Activated naive CD8-positive, alpha-beta T cell treated with anti-CD3 and anti-CD28 coated beads, Interleukin-2, amount 10 ng/mL, durations not matched to agents 7 days and 5 days (primary cell): ENCODE data around the gene SOX12. TPM values are rescaled to one million over a fixed set of nuclear protein-coding genes. Genes with fewer than 3 reads are reported as not detected.

ENCODE experiments used
- ATAC-seq: fragments of 150-1000 bp; cut with Tn5 transposase; one replicate; pipeline ENCODE4 v1.10.0; 2021; ENCODE audit warnings: low read depth, moderate library complexity
- POLR2A ChIA-PET: fragments of 350-600 bp; sonication (Branson Sonifier 250); formaldehyde crosslinking; loops from one replicate; lab custom pipeline; 2021; ENCODE audit warnings: antibody characterized with exemption; lab: Charles Lee
- DNase-seq: peaks from one replicate; pipeline ENCODE4 v3.0.0; 2021
- H3K27ac Mint-ChIP-seq: one replicate; pipeline ENCODE4 v1.8.0; 2022; ENCODE audit warnings: mild to moderate bottlenecking, mixed read lengths
- H3K27me3 Mint-ChIP-seq: one replicate; pipeline ENCODE4 v1.8.0; 2022; ENCODE audit warnings: mild to moderate bottlenecking, moderate library complexity, mixed read lengths
- H3K36me3 Mint-ChIP-seq: one replicate; pipeline ENCODE4 v1.8.0; 2021; ENCODE audit warnings: mild to moderate bottlenecking, mixed read lengths
- H3K4me1 Mint-ChIP-seq: one replicate; pipeline ENCODE4 v1.8.0; 2021; ENCODE audit warnings: mixed read lengths
- H3K4me3 Mint-ChIP-seq: one replicate; pipeline ENCODE4 v1.8.0; 2022; ENCODE audit warnings: mild to moderate bottlenecking, moderate library complexity, mixed read lengths
- H3K9me3 Mint-ChIP-seq: one replicate; pipeline ENCODE4 v1.8.0; 2021; ENCODE audit warnings: mixed read lengths
- total RNA-seq, 2 experiments: library from RNA; stranded (reverse); gene quantifications; one replicate each; pipeline ENCODE4 v1.2.3, GENCODE V29; 2021

The SOX12 gene
- total RNA-seq, 2 experiments from 2014 or later = 10.1 to 10.6 TPM

DNA sequence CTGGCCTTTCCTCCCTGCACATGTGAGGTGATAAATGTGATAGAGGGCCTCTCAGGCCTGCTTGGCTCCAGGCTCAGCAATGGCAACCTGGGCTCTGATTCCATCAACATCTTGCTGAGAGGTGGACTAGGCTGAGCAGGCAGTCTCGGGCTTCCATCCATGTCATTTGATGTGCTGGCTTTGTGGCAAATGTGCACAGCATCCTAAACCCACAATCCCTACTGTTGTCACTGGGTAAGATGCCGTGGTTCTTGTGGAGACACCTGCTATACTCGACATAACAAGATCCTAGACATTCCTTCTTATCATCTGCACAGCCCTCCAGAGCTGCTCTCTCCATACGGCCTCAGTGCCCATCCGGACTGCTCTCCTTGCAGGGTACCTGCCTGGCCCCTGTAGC lies 30.8 kb upstream of the SOX12 start:
- H3K27me3 Mint-ChIP-seq = no peaks in the 10 kb centered on the region
- no peak overlapping the region for H3K27ac Mint-ChIP-seq
- no peak overlapping the region for H3K4me3 Mint-ChIP-seq
- H3K9me3 Mint-ChIP-seq = no peaks in the 10 kb centered on the region
- DNase-seq (no peak), ATAC-seq (no peak)
- H3K36me3 Mint-ChIP-seq = peaks cover 11% of the 10 kb centered on the region
- peaks cover 26% of the 10 kb centered on the region for H3K4me1 Mint-ChIP-seq
- POLR2A ChIA-PET = interaction anchor here (7.8 kb wide), 1 partner anchor 30 kb away, joined by 84 read pairs; the partner anchor contains the start of gene SOX12

DNA sequence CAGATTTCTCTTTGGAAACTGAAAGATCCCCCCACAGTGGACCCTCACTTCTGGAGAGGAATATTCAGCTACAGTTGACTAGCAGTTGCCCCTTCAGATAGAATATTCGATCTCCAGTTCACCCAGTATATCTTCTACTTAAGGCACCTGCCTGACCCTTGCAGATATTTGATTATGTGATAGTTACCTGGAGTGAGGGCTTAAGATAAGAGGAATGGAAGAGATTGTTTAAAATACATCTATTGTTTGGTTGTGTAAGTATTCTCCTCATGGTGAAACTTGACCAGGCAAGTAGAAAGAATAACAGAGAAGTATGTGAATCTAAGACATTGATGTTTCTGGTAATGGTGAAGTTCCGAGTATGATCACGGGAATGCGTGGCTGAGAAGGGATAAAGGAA lies 29.5 kb upstream of the SOX12 start:
- no peaks in the 10 kb centered on the region for H3K27me3 Mint-ChIP-seq
- POLR2A ChIA-PET = interaction anchor here (0.6 to 7.8 kb wide), 3 partner anchors 13 to 205 kb away, joined by 3 to 84 read pairs (median 32); partner anchors contain the start of gene SOX12
- peaks cover 16% of the 10 kb centered on the region for H3K36me3 Mint-ChIP-seq
- peak overlapping the region; percentile 97 for H3K4me3 Mint-ChIP-seq
- DNase-seq (no peak), ATAC-seq (no peak)
- peak overlapping the region; percentile 99 for H3K27ac Mint-ChIP-seq
- peaks cover 32% of the 10 kb centered on the region for H3K4me1 Mint-ChIP-seq
- H3K9me3 Mint-ChIP-seq = no peaks in the 10 kb centered on the region

DNA sequence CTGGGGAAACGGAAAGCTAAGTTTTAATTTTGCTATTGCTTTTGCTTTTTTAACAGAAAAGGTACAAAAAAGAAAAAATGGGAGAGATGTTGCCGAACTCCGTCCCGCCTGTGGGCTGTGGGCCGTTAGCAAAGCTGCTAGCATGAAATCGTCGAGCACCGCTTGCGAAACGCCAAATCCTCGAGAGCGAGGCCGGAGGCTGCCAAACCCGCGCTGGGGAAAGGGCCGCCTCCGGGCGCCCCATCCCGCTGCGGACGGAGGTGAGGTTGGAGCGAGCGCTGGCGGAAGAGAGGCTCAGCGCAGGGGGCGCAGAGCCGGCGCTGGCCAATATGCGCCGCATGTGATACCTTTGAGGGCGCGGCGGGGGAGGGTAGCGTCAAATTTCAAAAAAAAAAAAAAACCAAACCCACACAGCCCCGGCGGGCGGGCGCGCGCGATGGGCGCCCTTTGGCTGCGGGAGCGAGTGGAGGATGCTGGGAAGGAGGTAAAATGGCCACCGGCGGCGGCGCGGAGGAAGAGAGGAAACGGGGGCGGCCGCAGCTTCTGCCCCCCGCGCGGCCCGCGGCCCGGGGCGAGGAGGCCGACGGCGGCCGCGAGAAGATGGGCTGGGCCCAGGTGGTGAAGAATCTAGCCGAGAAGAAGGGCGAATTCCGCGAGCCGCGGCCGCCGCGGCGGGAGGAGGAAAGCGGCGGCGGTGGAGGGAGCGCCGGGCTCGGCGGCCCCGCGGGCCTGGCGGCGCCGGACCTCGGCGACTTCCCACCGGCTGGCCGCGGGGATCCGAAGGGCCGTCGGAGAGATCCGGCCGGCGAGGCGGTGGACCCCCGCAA lies 28.0 kb upstream of the SOX12 start, which contains the start of gene ZCCHC3:
Gene ZCCHC3, plus strand, starts transcription at position 473 of the 827 bp plus-strand sequence. Its CDS starts 17 bp downstream, at position 490.
- POLR2A ChIA-PET = interaction anchor here (0.9 to 7.8 kb wide), 15 partner anchors 10 to 246 kb away, joined by 3 to 84 read pairs (median 4); partner anchors contain the start of genes CSNK2A1 and SOX12
- peaks cover 26% of the 10 kb centered on the region for H3K36me3 Mint-ChIP-seq
- peak; percentile 88 for ATAC-seq
- no peaks in the 10 kb centered on the region for H3K27me3 Mint-ChIP-seq
- peaks cover 39% of the 10 kb centered on the region for H3K4me1 Mint-ChIP-seq
- no peaks in the 10 kb centered on the region for H3K9me3 Mint-ChIP-seq
- peak; percentile 90 for DNase-seq
- H3K4me3 Mint-ChIP-seq = peak within 1 kb of the TSS; percentile 98
- peak within 1 kb of the TSS; percentile 99 for H3K27ac Mint-ChIP-seq

DNA sequence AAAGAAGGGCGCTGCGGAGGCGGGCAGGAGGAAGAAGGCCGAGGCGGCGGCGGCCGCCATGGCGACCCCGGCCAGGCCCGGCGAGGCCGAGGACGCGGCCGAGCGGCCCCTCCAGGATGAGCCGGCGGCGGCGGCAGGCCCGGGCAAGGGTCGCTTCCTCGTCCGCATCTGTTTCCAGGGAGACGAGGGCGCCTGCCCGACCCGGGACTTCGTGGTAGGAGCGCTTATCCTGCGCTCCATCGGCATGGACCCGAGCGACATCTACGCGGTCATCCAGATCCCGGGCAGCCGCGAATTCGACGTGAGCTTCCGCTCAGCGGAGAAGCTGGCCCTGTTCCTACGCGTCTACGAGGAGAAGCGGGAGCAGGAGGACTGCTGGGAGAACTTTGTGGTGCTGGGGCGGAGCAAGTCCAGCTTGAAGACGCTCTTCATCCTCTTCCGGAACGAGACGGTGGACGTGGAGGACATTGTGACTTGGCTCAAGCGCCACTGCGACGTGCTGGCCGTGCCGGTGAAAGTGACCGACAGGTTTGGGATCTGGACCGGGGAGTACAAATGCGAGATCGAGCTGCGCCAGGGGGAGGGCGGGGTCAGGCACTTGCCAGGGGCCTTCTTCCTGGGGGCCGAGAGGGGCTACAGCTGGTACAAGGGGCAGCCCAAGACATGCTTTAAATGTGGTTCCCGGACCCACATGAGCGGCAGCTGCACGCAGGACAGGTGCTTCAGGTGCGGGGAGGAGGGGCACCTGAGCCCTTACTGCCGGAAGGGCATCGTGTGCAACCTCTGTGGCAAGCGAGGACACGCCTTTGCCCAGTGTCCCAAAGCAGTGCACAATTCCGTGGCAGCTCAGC lies 27.2 kb upstream of the SOX12 start:
- no peaks in the 10 kb centered on the region for H3K27me3 Mint-ChIP-seq
- H3K27ac Mint-ChIP-seq = peak overlapping the region; percentile 98
- ATAC-seq (peak; percentile 28), DNase-seq (peak; percentile 71)
- H3K9me3 Mint-ChIP-seq = no peaks in the 10 kb centered on the region
- POLR2A ChIA-PET = interaction anchor here (1.1 to 7.8 kb wide), 8 partner anchors 10 to 109 kb away, joined by 3 to 84 read pairs (median 4); partner anchors contain the start of gene SOX12
- peak overlapping the region; percentile 98 for H3K4me3 Mint-ChIP-seq
- H3K36me3 Mint-ChIP-seq = peaks cover 30% of the 10 kb centered on the region
- H3K4me1 Mint-ChIP-seq = peaks cover 37% of the 10 kb centered on the region

DNA sequence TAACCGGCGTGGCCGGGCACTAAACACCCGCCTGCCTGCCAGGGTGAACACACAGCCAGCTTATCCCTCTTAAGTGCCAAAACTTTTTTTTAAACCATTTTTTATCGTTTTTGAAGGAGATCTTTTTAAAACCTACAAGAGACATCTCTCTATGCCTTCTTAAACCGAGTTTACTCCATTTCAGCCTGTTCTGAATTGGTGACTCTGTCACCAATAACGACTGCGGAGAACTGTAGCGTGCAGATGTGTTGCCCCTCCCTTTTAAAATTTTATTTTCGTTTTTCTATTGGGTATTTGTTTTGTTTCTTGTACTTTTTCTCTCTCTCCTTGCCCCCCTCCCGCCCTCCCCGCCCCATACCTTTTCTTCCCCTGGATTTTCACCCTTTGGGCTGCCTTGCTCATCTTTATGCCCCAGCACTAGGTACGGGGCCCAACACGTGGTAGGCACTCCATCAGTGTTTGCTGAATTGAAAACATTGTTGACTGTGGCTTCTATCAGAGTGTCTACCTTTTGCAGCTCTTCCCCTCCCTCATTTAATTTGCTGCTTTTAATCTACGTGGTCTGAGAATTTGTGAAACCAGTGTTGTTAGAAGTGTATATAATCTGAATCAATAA lies 26.5 kb upstream of the SOX12 start:
- Mint-ChIP-seq H3K9me3 (no peaks in the 10 kb centered on the region), H3K4me3 (peak overlapping the region; percentile 98), H3K4me1 (peaks cover 37% of the 10 kb centered on the region), H3K36me3 (peaks cover 31% of the 10 kb centered on the region), H3K27me3 (no peaks in the 10 kb centered on the region), H3K27ac (peak overlapping the region; percentile 98)
- DNase-seq (no peak), ATAC-seq (no peak)
- POLR2A ChIA-PET = interaction anchor here (0.9 to 7.8 kb wide), 4 partner anchors 10 to 32 kb away, joined by 3 to 84 read pairs (median 18); partner anchors contain the start of gene SOX12

DNA sequence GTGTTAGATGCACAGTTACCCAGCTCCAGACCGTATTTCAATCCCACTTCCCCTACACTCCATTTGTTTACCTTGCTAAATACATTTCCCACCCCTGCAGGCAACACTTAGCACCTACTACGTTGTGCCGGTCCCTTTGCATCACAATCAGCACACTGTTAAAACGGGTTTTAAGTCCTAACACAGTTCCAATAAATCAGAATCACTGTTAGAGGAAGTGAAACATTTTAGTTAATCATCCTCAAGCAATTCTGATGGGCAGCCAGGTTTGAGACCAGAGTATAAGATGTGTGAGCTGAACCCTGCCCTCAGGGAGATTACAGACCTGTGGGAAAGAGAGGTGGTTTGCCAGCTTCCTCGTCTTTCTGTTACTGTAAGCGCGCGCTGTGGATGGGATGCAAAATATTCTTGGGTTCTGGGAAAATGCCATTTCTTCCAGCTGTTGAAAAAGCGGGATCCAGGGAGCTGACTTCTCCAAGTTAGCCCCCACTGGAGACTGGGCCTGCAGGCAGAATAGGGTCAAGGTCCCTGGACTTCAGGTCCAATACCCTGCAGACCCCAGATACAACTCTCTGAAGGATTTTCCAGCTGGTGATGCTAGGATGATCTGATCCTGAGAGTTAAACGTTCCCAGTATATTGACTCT lies 24.9 kb upstream of the SOX12 start:
- H3K4me1 Mint-ChIP-seq = peaks cover 34% of the 10 kb centered on the region
- POLR2A ChIA-PET = interaction anchor here (5.0 to 7.8 kb wide), 2 partner anchors 9 to 24 kb away, joined by 32 to 84 read pairs; partner anchors contain the start of gene SOX12
- ATAC-seq = no peak
- DNase-seq = no peak
- no peaks in the 10 kb centered on the region for H3K27me3 Mint-ChIP-seq
- peak overlapping the region; percentile 98 for H3K4me3 Mint-ChIP-seq
- H3K36me3 Mint-ChIP-seq = peaks cover 32% of the 10 kb centered on the region
- H3K27ac Mint-ChIP-seq = no peak overlapping the region
- H3K9me3 Mint-ChIP-seq = no peaks in the 10 kb centered on the region

DNA sequence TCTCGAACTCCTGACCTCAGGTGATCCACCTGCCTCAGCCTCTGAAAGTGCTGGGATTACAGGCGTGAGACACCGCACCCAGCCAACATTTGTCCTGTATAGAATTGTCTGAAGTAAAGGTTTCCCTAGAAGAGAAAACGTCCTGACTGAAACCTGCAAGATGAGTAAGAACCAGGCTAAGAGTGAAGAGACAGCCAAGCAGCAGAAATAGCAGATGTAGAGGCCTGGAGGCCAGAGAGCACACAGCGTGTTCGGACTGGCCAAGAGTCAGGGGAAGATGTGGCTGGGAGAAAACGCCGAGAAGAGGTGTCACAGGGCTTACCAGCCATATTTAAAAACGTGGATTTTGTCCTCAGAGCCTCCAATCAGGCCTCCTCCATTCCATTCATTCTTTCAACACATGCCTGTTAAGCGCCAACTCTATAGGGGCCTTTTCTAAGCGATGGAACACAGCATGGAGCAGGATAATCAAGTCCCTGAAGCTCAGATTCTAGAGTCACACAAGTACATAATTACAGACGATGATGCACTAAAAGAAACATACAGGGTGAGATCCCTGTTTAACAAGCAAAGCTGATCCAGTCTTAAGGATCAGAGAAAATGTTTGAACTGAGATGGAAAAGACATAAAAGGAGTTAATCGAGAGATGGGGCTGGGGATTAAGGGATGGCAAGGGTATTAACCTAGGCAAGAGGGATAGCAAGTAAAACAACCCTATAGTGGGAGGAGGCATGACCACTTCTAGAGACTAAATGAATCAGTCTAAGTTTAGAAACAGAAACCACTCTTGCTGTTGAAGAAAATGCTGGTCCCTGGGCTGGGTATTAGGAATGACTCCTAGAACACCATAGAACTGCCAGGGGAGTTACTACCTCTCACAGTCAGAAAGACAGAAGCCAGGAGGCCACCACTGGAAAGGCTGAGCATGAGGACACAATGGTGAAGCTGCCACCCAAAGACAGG lies 23.2 kb upstream of the SOX12 start:
- ATAC-seq (no peak), DNase-seq (no peak)
- Mint-ChIP-seq H3K27me3 (no peaks in the 10 kb centered on the region), H3K9me3 (no peaks in the 10 kb centered on the region), H3K4me3 (no peak overlapping the region), H3K4me1 (peaks cover 25% of the 10 kb centered on the region), H3K36me3 (peaks cover 32% of the 10 kb centered on the region), H3K27ac (no peak overlapping the region)
- POLR2A ChIA-PET = interaction anchor here (1.1 to 7.8 kb wide), 2 partner anchors 22 kb away, joined by 3 to 84 read pairs; partner anchors contain the start of gene SOX12

DNA sequence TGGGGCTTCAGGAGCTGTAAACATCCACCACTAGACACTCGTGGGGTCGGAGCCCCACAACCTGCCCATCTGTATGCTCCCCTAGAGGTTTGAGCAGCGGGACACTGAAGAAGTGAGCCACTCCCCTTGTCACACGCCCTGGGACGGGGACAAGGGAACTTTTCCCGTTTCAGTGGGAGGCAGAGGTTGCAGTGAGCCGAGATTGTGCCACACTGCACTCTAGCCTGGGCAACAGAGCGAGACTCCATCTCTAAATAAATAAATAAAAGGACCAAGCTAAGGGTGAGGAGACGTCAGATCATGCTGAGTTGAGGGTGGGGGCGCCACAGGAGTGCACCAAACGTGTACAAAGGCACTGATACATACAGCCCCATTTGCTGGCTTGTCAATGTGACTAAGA lies 19.6 kb upstream of the SOX12 start:
- H3K27me3 Mint-ChIP-seq = no peaks in the 10 kb centered on the region
- peaks cover 15% of the 10 kb centered on the region for H3K36me3 Mint-ChIP-seq
- no peak overlapping the region for H3K27ac Mint-ChIP-seq
- POLR2A ChIA-PET = no interaction called here
- DNase-seq = no peak
- no peak overlapping the region for H3K4me3 Mint-ChIP-seq
- no peaks in the 10 kb centered on the region for H3K9me3 Mint-ChIP-seq
- peaks cover 22% of the 10 kb centered on the region for H3K4me1 Mint-ChIP-seq
- no peak for ATAC-seq

DNA sequence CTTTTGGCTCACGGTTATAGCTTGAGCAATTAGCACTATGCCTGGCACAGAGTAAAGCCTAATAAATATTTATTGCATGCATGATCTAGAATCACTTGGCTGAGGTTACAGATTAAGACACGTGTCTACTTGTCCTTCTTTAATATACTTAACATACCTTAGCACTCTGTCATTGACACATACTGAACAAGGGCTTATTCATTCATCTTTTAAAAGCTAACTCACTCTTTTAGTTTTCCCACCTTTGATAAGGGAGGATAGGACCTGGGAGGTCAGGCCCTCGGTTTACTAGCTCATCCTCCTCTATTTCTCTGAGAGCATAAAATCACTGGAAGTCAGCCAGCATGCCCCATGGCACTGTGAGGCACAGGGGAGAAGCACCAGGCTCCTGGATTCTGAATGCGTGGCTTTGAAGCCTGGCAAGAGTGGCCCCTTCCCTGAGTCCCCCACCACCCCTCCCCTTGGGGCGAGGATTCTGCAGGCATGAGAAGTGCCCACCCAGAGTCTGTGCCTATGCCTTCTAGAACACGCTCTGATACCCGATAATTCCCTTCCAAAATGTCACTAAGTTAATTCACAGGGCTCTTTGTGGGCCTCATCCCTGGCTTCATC lies 16.8 kb upstream of the SOX12 start:
- Mint-ChIP-seq H3K27ac (no peak overlapping the region), H3K9me3 (no peaks in the 10 kb centered on the region), H3K4me1 (peaks cover 18% of the 10 kb centered on the region), H3K36me3 (peaks cover 2% of the 10 kb centered on the region), H3K27me3 (no peaks in the 10 kb centered on the region), H3K4me3 (no peak overlapping the region)
- DNase-seq = no peak
- no peak for ATAC-seq
- POLR2A ChIA-PET = interaction anchor here (0.5 to 4.6 kb wide), 3 partner anchors 11 to 59 kb away, joined by 3 to 32 read pairs (median 4); partner anchors contain the start of genes SOX12 and ZCCHC3

DNA sequence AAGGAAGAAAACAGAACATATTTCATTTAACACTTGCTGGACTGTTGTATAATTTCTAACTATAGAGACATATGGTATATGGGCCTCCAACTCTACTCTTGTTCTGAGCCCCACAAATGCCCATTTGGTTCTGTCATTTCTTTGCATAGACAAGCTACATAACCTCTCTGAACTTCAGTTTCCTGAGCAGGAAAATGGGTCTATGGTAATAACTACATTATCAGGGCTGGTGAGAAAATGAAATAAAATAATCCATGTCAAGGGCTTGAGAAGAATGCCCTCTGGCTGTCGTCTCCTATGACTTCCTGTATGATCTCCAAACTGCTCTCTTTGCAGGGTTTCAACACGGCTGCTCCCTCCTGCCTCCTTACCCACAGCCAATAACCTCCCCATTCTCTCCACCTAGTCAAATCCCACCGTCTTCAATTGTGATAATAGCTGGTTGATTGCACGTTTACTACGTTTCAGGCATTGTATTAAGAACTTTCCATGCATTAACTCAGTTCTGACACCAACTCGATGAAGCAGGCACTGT lies 16.0 kb upstream of the SOX12 start:
- DNase-seq (no peak), ATAC-seq (no peak)
- Mint-ChIP-seq H3K36me3 (no peaks in the 10 kb centered on the region), H3K27me3 (no peaks in the 10 kb centered on the region), H3K27ac (peak overlapping the region; percentile 70), H3K4me3 (peak overlapping the region; percentile 53), H3K4me1 (peaks cover 18% of the 10 kb centered on the region), H3K9me3 (no peaks in the 10 kb centered on the region)
- POLR2A ChIA-PET = interaction anchor here (1.3 to 4.6 kb wide), 3 partner anchors 12 to 17 kb away, joined by 3 to 32 read pairs (median 4); partner anchors contain the start of genes SOX12 and ZCCHC3
